Trophoblast cell (in vitro differentiated cells and primary cell): ENCODE data around the gene MRPL34.

Source experiments
- DNase-seq, 2 donors: peaks; one replicate each; pipeline ENCODE4 v3.0.0-alpha.2; 2016
- H2AFZ ChIP-seq: 2 replicates; pipeline ENCODE4 v1.6.1; 2013; ENCODE audit warnings: low read length, moderate library complexity, mild to moderate bottlenecking; ENCODE audit not compliant: insufficient read depth, poor library complexity
- H2AK5ac ChIP-seq: 2 replicates; pipeline ENCODE4 v1.6.1; 2013; ENCODE audit warnings: mild to moderate bottlenecking, low read length
- H2BK120ac ChIP-seq: 2 replicates; pipeline ENCODE4 v1.6.1; 2013; ENCODE audit warnings: low read length, mild to moderate bottlenecking, moderate library complexity; ENCODE audit not compliant: insufficient read depth, poor library complexity
- H2BK12ac ChIP-seq: 2 replicates; pipeline ENCODE4 v1.6.1; 2013; ENCODE audit warnings: mild to moderate bottlenecking, low read length, moderate library complexity
- H2BK5ac ChIP-seq: 2 replicates; pipeline ENCODE4 v1.6.1; 2013; ENCODE audit warnings: low read length, low read depth, moderate library complexity, mild to moderate bottlenecking; ENCODE audit not compliant: poor library complexity
- H3K14ac ChIP-seq: 2 replicates; pipeline ENCODE4 v1.6.1; 2013; ENCODE audit warnings: mild to moderate bottlenecking, low read length
- H3K18ac ChIP-seq: 2 replicates; pipeline ENCODE4 v1.6.1; 2013; ENCODE audit warnings: mild to moderate bottlenecking, low read length
- H3K23ac ChIP-seq: 2 replicates; pipeline ENCODE4 v1.6.1; 2013; ENCODE audit warnings: low read length
- H3K27ac ChIP-seq: 2 replicates; pipeline ENCODE4 v1.5.1; 2013; ENCODE audit warnings: low read depth, mild to moderate bottlenecking, inconsistent platforms, low read length, moderate library complexity
- H3K27me3 ChIP-seq: 2 replicates; pipeline ENCODE4 v1.6.1; 2013; ENCODE audit warnings: inconsistent platforms, mild to moderate bottlenecking, low read length, moderate library complexity; ENCODE audit not compliant: insufficient read depth
- H3K36me3 ChIP-seq, 2 experiments: 1 replicate in 1 of 2; 2 replicates in 1 of 2; pipeline ENCODE4 v1.6.1; 2013; ENCODE audit warnings: low read length in 2 of 2, mild to moderate bottlenecking in 2 of 2, moderate library complexity in 1 of 2; ENCODE audit not compliant: insufficient read depth in 2 of 2, control insufficient read depth in 1 of 2
- H3K4ac ChIP-seq: 2 replicates; pipeline ENCODE4 v1.6.1; 2013; ENCODE audit warnings: low read depth, mild to moderate bottlenecking, low read length, moderate library complexity
- H3K4me1 ChIP-seq, 2 experiments: 1 replicate in 1 of 2; 2 replicates in 1 of 2; pipeline ENCODE4 v1.6.1; 2013; ENCODE audit warnings: low read length in 2 of 2, mild to moderate bottlenecking in 2 of 2, moderate library complexity in 1 of 2; ENCODE audit not compliant: insufficient read depth in 2 of 2, control insufficient read depth in 1 of 2
- H3K4me2 ChIP-seq: 2 replicates; pipeline ENCODE4 v1.6.1; 2013; ENCODE audit warnings: inconsistent platforms, mild to moderate bottlenecking, low read length, moderate library complexity
- H3K4me3 ChIP-seq: 2 replicates; pipeline ENCODE4 v1.5.1; 2013; ENCODE audit warnings: mild to moderate bottlenecking, low read depth, low read length, inconsistent platforms
- H3K79me1 ChIP-seq: one replicate; pipeline ENCODE4 v1.6.1; 2013; ENCODE audit warnings: low read length
- H3K79me2 ChIP-seq: 2 replicates; pipeline ENCODE4 v1.6.1; 2013; ENCODE audit warnings: low read length, mild to moderate bottlenecking; ENCODE audit not compliant: control insufficient read depth, insufficient read depth, poor library complexity
- H3K9ac ChIP-seq: 2 replicates; pipeline ENCODE4 v1.6.1; 2013; ENCODE audit warnings: mild to moderate bottlenecking, low read length
- H3K9me3 ChIP-seq: 2 replicates; pipeline ENCODE4 v1.6.1; 2013; ENCODE audit warnings: low read depth, mild to moderate bottlenecking, control low read depth, inconsistent platforms, low read length; ENCODE audit not compliant: insufficient read depth
- H4K12ac ChIP-seq: 2 replicates; pipeline ENCODE4 v1.6.1; 2013; ENCODE audit warnings: low read depth, mild to moderate bottlenecking, low read length, moderate library complexity
- H4K8ac ChIP-seq: 2 replicates; pipeline ENCODE4 v1.6.1; 2013; ENCODE audit warnings: low read depth, mild to moderate bottlenecking, low read length, moderate library complexity
- H4K91ac ChIP-seq: one replicate; pipeline ENCODE4 v1.6.1; 2013; ENCODE audit warnings: low read depth, mild to moderate bottlenecking, low read length, moderate library complexity
- WGBS: extraction: QIAGEN DNeasy Blood & Tissue Kit; methylation state at CpG from one replicate; pipeline ENCODE4 v1.1.7; 2013; ENCODE audit warnings: missing lambda C conversion rate; ENCODE audit not compliant: insufficient read length, insufficient coverage; ENCODE audit errors: extremely low coverage; 5-methylcytosine and 5-hydroxymethylcytosine counted together

The MRPL34 gene

DNA sequence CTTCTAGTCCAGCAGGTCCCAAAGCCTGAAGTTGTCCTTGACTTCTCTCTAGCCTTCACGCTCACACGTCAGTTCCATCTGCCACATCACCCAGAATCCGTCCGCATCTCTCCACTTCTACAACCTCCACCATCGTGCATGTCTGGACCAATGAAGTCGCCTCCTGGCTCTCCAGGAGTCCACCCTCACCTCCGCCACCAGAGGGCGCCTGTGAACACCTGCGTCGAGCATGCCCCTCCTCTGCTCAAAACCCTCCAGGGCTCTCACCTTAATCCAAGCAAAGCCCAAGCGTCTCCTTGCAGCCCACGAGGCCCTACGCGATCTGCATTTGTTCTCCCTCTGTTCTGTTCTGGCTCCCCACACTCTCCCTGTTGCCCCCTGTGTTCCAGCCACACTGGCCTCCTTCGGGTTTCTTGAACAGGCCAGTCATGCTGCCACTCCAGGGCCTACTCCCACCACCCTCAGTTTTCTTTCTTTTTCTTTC is 44.8 kb upstream of the MRPL34 start:
- no CpG with 5 or more reads among the region's 15 CpGs for WGBS
- peak; percentile 88 to 96 for DNase-seq
- Histone ChIP-seq H3K79me2 (no peaks in the 10 kb centered on the region), H3K27me3 (no peaks in the 10 kb centered on the region), H3K4me2 (no peak overlapping the region), H2BK12ac (no peak overlapping the region), H2AFZ (peak overlapping the region; percentile 9), H4K8ac (no peak overlapping the region), H3K27ac (no peak overlapping the region), H3K18ac (no peak overlapping the region), H3K9ac (no peak overlapping the region), H3K14ac (no peak overlapping the region), H2BK120ac (no peak overlapping the region), H3K4ac (no peak overlapping the region), H2BK5ac (no peak overlapping the region), H3K4me1 (peaks cover 9 to 13% of the 10 kb centered on the region in 2 experiments), H2AK5ac (no peak overlapping the region), H3K36me3 (peaks cover 8 to 11% of the 10 kb centered on the region in 2 experiments), H3K79me1 (peaks cover 21% of the 10 kb centered on the region), H3K23ac (no peak overlapping the region), H4K91ac (no peak overlapping the region), H3K4me3 (no peak overlapping the region), H4K12ac (no peak overlapping the region), H3K9me3 (peaks cover 9% of the 10 kb centered on the region)

DNA sequence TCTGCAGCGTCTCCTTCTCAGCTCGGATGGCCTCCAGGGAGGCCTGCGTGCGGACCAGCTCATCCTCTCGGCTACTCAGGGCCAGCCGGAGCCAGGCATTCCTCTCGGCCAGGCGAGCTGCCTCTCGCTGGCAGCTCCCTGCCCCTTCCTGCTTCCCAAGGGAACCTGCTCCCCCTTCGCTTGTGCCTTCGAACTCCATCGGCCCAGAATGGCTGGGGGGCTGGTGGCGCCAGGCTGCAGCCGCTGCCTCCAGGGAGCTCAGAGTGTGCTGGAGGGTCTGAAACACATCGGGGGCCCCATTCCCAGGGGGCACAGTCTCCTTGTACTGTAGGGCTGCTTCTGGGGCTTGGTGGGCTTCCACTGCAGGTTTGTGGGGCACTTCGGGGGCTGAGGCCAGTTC is 43.1 kb upstream of the MRPL34 start:
- no peak overlapping the region for H3K9ac ChIP-seq
- no CpG with 5 or more reads among the region's 16 CpGs for WGBS
- no peak overlapping the region for H3K23ac ChIP-seq
- H3K18ac ChIP-seq, result no peak overlapping the region
- no peak overlapping the region for H3K27ac ChIP-seq
- peaks cover 3% of the 10 kb centered on the region for H3K79me2 ChIP-seq
- no peak overlapping the region for H3K4ac ChIP-seq
- H3K9me3 ChIP-seq, result peaks cover 9% of the 10 kb centered on the region
- peaks cover 13% of the 10 kb centered on the region in 2 experiments for H3K4me1 ChIP-seq
- H2AFZ ChIP-seq, result no peak overlapping the region
- no peak overlapping the region for H2BK5ac ChIP-seq
- H3K36me3 ChIP-seq, result peaks cover 8 to 11% of the 10 kb centered on the region in 2 experiments
- peak overlapping the region; percentile 8 for H2AK5ac ChIP-seq
- no peak overlapping the region for H2BK120ac ChIP-seq
- no peak overlapping the region for H3K14ac ChIP-seq
- H3K27me3 ChIP-seq, result no peaks in the 10 kb centered on the region
- no peak overlapping the region for H4K12ac ChIP-seq
- H4K91ac ChIP-seq, result peak overlapping the region; percentile 45
- no peak for DNase-seq
- H3K4me2 ChIP-seq, result no peak overlapping the region
- H3K4me3 ChIP-seq, result no peak overlapping the region
- H2BK12ac ChIP-seq, result peak overlapping the region; percentile 1
- H3K79me1 ChIP-seq, result peaks cover 29% of the 10 kb centered on the region
- no peak overlapping the region for H4K8ac ChIP-seq

DNA sequence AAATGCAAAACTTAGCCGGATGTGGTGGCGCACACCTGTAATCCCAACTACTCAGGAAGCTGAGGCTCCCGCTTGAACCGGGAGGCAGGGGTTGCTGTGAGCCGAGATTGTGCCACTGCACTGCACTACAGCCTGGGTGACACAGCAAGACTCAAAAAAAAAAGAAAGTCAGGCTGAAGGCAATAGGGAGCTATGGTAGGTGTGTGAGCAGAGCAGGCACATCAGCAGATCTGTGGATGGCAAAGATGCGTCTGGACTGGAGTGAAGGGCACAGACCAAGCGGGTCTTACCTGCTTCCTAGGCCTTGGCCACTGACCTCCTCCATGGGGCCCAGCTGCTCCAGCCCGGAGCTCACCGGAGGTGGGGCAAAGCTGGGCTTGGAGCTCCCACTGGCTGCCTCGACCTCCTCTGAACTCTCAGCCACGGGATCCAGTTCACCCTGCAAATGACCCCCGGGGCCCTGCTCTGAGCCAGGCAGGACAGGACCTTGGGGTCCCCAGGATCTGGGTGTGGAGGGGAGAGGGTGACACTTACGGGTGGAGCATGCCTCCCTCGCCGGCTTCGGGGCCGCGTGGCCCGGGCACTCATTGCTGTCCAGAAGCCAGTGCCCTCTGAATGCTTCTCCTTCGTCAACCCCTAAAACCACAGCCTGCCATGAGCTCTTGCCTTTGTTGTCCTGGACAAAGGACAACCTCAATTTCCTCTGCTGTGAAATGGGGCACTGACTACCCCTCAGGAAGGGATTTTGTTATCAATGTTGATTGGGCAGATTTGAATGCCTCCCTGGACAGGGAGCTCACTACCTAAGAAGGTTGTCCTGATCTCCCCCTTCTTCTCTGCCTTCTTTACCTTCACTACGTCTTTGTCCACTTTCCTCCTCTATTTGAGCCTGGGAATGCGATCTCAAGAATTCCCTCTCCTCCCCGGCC is 41.7 kb upstream of the MRPL34 start:
- Histone ChIP-seq H3K18ac (peak overlapping the region; percentile 2), H3K23ac (no peak overlapping the region), H4K12ac (peak overlapping the region; percentile 8), H3K4me3 (no peak overlapping the region), H4K8ac (peak overlapping the region; percentile 20), H2AFZ (no peak overlapping the region), H3K79me2 (peaks cover 7% of the 10 kb centered on the region), H3K36me3 (peaks cover 5 to 13% of the 10 kb centered on the region in 2 experiments), H2BK120ac (peak overlapping the region; percentile 27), H3K9me3 (peaks cover 9% of the 10 kb centered on the region), H3K4me1 (peaks cover 18% of the 10 kb centered on the region in 2 experiments), H3K4ac (peak overlapping the region; percentile 19), H2BK5ac (peak overlapping the region; percentile 26), H3K4me2 (no peak overlapping the region), H3K14ac (peak overlapping the region; percentile 36), H2AK5ac (peak overlapping the region; percentile 70), H3K27me3 (no peaks in the 10 kb centered on the region), H3K27ac (no peak overlapping the region), H3K9ac (no peak overlapping the region), H4K91ac (peak overlapping the region; percentile 37), H3K79me1 (peaks cover 32% of the 10 kb centered on the region), H2BK12ac (peak overlapping the region; percentile 83)
- no peak for DNase-seq
- WGBS, result no CpG with 5 or more reads among the region's 23 CpGs

DNA sequence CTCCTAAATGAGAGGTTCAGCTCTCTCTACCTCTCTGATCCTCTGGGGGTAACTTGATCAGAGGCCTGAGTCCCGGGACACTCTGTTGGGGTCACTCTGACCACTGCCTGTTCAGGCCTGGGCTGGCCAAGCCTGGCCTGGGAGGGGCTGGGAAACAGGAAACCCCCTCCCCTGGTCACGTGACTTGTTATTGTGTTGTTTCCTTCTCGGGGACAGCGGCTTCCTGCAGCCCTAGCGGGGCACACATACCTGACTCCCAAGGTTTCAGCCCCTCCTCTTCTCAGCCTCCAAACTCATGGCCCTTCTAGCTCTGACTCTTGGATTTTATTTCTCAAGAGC is 41.1 kb upstream of the MRPL34 start, which contains the start of gene USHBP1:
Gene USHBP1 (minus strand): TSS at position 105 of the 339 bp plus-strand sequence. CDS start 446 bp downstream, outside the sequence.
- peak within 1 kb of the TSS; percentile 8 for H4K12ac ChIP-seq

More for the DNA sequence above, 41.1 kb upstream of the MRPL34 start, which contains the start of gene USHBP1:
- Histone ChIP-seq H3K9me3 (peaks cover 4% of the 10 kb centered on the region), H3K79me1 (peaks cover 32% of the 10 kb centered on the region), H3K27me3 (no peaks in the 10 kb centered on the region), H2AK5ac (peak within 1 kb of the TSS; percentile 70), H3K14ac (peak within 1 kb of the TSS; percentile 36), H3K4ac (peak within 1 kb of the TSS; percentile 19), H4K91ac (peak within 1 kb of the TSS; percentile 37), H2BK5ac (peak within 1 kb of the TSS; percentile 26), H3K23ac (no peak within 1 kb of the TSS), H3K36me3 (peaks cover 5 to 10% of the 10 kb centered on the region in 2 experiments), H2AFZ (peak within 1 kb of the TSS; percentile 15), H3K4me2 (peak within 1 kb of the TSS; percentile 13), H3K27ac (peak within 1 kb of the TSS; percentile 96), H3K4me3 (no peak within 1 kb of the TSS), H3K79me2 (peaks cover 7% of the 10 kb centered on the region), H2BK120ac (peak within 1 kb of the TSS; percentile 48), H2BK12ac (peak within 1 kb of the TSS; percentile 83), H3K9ac (no peak within 1 kb of the TSS), H3K18ac (peak within 1 kb of the TSS; percentile 25), H4K8ac (peak within 1 kb of the TSS; percentile 20), H3K4me1 (peaks cover 18% of the 10 kb centered on the region in 2 experiments)
- no peak for DNase-seq
- no CpG with 5 or more reads among the region's 5 CpGs for WGBS
